NCI-H1436 (cell line): Measurements from ENCODE around the gene MAFB.
"Not testable (repeated sequence)": the region's sequence is repeated elsewhere in the genome, so short reads cannot be mapped to it uniquely, and the experiment has no call there.

ENCODE experiments used
- DNase-seq: peaks from one replicate; lab custom pipeline; 2025; lab: John Stamatoyannopoulos, UW

Gene MAFB

DNA sequence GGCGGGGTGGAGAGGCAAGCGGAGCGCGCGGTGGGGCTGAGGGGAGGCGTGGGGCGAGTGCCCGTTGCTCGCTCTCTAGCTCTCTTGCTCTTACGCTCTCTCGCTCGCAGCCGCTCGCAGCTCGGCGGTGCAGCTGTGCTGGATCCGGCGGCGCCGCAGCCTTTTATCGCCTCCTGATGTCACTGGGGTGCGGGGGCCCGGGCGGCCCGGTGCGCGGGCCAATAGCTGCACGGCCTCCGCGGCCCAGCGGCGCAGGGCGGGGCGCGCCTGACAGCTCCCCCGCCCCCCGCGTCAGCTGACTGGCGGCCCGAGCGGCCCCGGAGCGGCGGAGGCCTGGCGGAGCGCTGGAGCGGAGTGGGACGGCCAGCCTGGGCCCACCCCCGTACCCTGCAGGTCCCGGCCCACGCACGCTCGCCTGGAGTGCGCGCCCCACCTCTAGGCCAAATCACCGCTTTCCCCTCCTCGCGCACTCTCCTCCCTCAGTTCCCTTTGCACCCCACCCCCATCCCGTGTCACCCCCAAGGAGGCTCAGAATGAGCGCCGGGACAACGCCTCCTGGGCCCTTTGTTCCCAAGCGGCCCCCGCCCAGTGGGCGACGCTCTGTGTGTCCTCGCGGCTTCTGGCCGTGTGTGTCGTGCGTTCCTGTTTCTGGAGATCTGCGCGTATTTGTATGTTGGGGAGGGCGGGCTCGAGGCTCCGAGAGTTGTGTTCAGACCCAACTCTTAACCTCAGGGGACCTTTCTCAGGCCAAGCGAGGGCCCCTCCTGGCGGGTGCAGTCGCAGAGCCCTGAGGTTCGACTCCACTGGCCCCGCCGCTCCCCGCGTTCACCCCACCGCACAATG, at the start of gene MAFB:
TSS of gene MAFB (minus strand) at position 137 of the 843 bp plus-strand sequence. CDS start 386 bp downstream, outside the sequence.
- DNase-seq: peak; percentile 38

DNA sequence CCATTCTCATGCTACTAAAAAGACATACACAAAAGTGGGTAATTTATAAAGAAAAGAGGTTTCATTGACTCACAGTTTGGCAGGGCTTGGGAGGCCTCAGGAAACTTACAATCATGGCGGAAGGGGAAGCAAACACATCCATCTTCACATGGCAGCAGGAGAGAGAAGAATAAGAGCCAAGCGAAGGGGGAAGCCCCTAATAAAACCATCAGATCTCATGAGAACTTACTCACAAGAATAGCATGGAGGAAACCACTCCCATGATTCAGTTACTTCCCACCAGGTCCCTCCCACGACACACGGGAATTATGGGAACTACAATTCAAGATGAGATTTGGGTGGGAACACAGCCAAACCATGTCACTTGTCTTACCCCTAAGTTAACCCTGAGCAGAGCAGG, 47.4 kb upstream of the MAFB start:
- not testable (repeated sequence) for DNase-seq

DNA sequence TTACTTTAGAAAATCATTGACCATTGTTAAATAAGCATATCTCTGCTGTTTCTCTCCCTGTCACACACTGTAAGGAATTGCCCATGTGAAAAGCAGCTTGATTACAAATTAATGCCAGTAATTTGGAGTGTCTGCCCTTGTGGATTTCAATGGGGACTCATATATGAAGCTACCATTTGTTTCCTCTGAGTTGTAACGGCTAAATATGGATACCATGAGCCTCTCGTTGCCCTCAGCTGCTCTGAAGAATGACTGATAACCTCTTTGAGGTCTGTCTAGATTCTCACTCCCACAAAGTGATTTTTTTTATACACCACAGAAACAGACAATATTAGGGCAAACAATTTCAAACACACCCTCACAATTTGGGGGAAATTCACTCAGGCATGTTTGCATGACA, 40.0 kb upstream of the MAFB start:
- no peak for DNase-seq

GRCh38 chr20:40728470-40728869, 39.4 kb upstream of the MAFB start:
- no peak for DNase-seq

DNA sequence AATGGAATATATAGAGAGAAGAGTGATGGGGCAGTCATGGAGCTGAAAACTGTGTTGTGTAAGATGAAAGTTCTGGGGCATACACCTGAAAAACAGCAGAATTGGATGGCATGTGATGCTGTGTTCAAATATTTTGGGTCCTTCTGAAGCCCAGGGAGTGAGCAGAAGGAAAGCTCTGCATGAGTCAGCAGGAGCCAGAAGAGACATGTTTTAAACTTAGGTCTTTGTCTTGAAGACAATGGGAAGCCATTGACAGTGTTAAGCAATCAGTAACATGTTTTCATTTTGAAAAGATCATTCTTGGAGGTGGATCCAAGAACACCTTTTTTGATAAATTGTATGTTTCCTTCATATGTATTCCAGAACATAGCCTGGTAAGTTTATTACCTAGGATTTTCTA, 38.9 kb upstream of the MAFB start:
- no peak for DNase-seq

GRCh38 chr20:40726776-40727175, 37.7 kb upstream of the MAFB start:
- no peak for DNase-seq

- DNase-seq: no peak
Observed at GRCh38 chr20:40724566-40724965, 35.5 kb upstream of the MAFB start.

DNA sequence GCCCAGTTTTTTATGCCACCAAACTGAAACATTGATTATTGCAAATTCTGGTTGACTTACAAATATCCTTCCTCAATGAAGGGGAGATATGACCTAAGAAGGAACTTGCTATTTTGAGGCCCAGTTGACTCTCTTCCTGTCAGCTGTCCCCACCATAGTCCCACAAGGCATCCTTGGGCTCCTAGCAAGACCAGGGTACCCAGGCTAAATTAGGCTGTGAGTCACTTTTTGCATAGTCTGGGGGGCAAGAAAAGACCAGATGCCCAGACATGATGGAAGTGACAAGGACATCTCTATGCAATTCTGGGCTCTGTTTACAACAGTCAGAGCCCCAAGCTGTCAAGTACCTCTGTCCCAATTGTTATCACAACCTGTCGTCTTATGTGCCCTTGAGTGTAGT, 31.8 kb upstream of the MAFB start:
- DNase-seq: no peak

DNA sequence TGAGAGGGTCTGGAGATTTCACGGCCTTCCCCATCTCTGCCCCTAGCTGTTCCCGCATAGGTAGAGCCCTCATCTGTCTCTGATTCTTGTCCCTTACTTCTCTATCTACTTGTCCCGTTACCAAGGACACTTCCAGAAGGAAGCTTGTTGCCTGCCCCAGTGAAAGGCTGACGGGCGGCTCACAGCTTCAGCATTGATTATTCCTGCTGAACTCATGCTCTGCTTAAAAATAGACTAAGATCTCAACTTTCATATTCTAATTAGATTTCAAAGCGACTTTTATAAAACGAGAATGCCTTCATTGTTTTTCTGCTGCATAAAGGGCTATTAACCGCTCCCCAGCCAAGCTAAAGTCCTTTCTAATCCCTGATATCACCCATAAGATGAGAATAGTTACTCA, 31.1 kb upstream of the MAFB start:
- DNase-seq: no peak

GRCh38 chr20:40718982-40719729, 30.1 kb upstream of the MAFB start:
- DNase-seq: no peak

- DNase-seq: no peak
Observed at GRCh38 chr20:40718214-40718977, 29.4 kb upstream of the MAFB start.

DNA sequence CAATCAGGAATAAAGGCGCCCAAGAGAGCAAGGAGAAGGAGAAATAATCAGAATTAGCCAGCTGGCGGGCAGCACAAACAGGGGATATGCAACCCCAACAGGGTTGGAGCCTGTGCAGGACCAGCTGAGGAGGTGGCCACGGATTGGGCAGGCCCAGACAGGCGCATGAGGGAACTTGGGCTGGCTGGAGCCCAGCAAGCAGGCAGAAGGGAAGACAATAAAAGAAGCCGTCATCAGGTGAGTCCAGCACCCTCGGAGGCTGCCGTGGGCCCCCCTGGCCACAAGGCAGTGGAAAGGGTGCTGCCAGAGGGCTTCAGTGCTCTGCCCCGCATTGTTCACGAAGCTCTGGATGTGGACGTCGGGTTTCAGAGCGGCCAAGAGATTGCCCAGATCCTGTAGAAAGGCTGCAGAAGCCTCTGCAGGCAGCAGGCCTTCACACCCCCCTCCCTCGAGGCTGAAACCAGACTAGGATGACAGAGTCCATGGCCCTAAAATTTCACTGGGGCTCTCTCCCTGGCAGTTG, 28.4 kb upstream of the MAFB start:
- no peak for DNase-seq

DNA sequence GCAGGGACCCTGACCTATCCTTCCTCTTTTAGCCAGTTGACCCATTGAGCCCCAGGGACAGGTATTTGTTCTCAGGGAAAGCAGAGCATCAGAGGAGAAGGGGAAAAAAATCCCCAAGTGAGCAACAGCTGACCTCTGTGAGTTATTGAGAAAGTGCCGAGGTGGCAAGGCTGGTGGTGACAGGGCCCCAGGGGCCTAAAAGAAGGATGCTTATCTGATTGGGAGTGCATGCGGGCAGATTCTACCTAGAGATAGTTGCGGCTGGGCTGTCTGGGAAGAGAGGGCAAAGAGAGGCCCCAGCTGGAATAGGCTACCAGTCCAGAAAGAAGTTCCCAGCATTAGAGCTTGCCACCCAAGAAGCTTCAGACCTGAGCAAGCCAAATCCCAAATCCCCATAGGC, 26.5 kb upstream of the MAFB start:
- DNase-seq: no peak

GRCh38 chr20:40714916-40715315, 25.9 kb upstream of the MAFB start:
- DNase-seq: no peak

- DNase-seq: no peak
Observed at GRCh38 chr20:40714109-40714508, 25.1 kb upstream of the MAFB start.

DNA sequence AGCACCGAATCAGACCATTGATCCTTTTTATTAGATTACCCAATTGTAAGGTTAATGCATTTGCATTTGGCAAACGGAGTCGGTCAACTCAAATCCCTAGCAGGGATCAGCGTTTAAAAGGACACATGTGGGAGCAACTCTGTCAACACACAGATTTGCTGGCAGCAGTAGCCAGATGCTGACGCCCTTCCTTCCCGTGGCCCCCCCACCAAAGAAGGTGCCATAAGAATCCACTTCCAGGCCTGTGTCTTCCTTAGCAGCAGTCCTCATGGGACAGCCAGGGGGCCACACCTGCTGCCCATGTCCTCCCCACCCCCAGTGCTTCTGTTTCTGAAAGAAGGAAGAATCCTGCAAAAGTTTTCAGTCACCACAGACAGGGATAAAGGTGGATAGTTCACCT, 24.5 kb upstream of the MAFB start:
- no peak for DNase-seq

GRCh38 chr20:40711079-40711478, 22.0 kb upstream of the MAFB start:
- DNase-seq: no peak

DNA sequence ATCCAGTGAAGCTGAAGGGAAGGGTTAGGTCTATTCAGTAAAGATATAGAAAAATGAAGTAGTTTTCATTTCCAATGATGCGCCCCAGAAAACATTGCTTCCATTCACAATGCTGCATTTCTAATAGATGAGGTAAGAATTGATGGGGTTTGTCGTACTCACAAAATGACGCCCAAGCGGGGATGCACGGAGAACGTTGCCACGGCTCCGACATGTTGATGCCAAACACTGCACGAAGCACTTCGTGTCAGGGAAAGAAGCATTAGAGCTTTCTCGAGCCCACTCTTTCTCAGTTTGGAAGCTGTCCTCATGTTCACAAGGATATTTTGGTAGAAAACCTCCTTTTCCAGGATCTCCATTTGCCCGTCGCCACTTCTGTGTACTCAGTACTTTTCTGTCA, 21.6 kb upstream of the MAFB start:
- no peak for DNase-seq

DNA sequence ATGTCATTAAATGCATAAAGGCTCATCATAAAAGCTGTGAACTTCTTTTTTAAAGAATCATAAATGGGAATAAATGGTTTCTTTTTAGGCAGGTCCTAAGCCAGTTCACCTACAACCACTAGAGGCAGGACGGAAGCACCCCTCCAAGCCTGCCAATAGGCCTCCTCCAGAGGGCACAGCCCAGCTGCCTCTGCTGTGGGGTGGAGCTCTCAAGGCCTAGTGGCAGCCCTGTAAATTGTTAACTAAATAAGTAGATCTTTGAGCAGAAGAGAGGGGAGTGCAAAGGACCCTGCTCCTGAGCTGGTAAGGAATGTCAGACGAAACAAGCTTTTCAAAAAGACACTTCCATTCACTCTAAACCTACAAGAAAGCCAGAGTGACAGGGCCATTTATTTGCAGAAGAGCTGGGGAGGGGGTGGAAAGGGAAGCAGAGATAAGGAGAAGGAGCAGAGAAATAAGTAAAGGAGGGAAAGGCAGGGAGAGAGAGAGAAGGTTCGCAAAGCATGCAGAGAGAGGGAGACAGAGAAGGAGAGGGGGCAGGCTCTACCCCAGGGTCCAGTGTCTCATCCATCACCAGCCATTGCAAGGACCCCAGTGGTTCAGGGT, 18.0 kb upstream of the MAFB start:
- DNase-seq: no peak

DNA sequence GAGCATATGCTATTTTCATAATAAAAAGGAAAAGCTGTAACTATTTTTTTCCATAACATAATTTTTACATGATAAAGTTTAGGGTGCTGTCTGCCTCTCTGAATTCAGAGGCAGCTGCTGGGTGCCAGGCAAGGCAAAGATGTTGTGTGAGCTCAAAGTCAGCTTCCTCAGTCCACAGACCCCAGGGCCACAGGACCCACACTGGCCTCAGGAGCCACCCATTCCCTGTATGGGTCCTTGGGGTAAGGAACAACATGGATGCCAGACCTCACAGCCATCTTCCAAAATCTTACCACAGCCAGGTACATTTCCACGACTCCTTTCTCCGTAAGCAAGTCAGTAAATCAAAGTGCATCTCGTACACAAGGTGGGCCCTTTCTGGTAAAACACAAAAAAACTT, 16.4 kb upstream of the MAFB start:
- no peak for DNase-seq

- DNase-seq: no peak
Observed at GRCh38 chr20:40704828-40705227, 15.8 kb upstream of the MAFB start.

DNA sequence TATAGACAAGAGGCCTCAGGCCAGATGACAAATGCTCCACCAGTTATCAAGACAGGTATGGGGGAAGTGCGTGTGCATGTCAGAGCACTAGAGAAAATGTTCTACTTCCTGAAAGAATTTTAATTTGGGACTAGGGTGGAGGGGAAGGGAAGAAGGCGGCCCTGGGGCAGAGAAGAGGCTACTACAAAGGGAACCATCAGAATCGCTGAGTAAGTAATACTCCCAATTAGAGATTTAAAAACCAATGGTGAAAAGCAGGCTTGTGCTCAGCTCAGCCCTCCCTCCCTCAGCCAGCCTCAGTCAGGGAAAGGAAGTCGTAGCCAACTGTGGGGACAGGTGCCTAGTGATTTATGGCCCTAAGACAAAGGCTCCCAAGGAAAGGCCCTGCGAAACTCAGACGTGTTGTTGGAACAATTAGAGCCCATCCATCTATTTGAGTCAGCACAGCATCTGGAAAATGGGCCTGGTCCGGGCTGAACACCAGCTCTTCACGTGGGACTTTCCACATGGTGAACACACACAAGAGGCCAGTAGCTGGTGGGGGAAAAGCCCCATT, 15.0 kb upstream of the MAFB start:
- DNase-seq: no peak
